ENCODE measurements around the gene SUN1.

DNA sequence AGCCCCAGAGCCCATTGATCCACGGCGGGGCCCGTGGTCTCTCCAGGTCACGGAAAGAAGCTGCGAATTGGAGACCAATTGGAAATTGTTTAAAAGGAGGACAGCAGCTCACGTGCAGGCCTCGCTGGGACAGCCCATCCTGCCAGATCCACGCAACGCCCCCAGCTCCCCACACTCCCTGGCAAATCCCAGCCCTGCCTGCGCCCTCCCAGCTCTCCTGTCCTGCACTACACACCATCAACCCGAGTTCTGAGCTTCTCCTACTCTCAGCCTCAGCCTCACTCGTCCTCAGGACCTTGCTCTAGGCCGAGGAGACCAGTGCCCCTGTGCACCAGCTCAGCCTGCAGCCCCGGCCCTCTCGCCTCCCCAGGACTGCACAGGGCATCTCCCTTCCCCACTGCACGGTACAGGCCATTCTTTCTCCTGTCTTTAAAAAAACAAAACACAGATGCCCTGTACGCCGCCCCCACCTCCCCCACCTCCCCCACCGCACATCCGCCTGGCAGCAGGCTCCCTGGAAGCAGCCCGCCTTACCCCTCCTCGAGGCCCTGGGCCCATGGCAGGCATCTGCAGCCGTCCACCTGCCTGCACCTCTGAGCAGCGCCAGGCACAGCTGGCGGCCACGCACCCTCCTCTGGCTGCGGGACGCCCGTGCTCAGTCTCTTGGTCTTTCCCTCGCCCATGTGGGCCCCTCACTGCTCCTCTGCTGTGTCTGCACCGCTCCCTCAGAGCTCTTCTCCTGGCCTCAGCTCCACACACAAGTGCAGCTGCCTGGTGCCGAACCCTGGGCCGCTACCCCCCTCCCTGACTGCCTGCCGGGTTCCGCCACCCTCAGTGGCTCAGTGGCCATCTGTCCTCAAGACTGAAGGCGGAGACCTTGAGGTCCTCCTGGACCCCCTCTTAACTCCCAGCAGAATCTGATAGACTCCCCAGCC lies 48.5 kb upstream of the SUN1 start:
- no peak for TF ChIP-seq POLR2AphosphoS5 (IDR thresholded peaks at IDR 0.05)
- TF ChIP-seq, protein P1, sequence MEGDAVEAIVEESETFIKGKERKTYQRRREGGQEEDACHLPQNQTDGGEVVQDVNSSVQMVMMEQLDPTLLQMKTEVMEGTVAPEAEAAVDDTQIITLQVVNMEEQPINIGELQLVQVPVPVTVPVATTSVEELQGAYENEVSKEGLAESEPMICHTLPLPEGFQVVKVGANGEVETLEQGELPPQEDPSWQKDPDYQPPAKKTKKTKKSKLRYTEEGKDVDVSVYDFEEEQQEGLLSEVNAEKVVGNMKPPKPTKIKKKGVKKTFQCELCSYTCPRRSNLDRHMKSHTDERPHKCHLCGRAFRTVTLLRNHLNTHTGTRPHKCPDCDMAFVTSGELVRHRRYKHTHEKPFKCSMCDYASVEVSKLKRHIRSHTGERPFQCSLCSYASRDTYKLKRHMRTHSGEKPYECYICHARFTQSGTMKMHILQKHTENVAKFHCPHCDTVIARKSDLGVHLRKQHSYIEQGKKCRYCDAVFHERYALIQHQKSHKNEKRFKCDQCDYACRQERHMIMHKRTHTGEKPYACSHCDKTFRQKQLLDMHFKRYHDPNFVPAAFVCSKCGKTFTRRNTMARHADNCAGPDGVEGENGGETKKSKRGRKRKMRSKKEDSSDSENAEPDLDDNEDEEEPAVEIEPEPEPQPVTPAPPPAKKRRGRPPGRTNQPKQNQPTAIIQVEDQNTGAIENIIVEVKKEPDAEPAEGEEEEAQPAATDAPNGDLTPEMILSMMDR (IDR thresholded peaks at IDR 0.05), result no peak
